ENCODE measurements around the gene SLC7A9.

SLC7A9 gene

GRCh38 chr19:32813862-32814425 lies 55.6 kb downstream of the SLC7A9 start:
- no peak for DNase-seq (ENCODE audit: low read depth)
- no peak for TF ChIP-seq CTCF (conservative IDR thresholded peaks at IDR 0.05; ENCODE audit: low read depth, low read length)
- no peak overlapping the region for H3K4me3 ChIP-seq (ENCODE audit: low read depth, low read length)

DNA sequence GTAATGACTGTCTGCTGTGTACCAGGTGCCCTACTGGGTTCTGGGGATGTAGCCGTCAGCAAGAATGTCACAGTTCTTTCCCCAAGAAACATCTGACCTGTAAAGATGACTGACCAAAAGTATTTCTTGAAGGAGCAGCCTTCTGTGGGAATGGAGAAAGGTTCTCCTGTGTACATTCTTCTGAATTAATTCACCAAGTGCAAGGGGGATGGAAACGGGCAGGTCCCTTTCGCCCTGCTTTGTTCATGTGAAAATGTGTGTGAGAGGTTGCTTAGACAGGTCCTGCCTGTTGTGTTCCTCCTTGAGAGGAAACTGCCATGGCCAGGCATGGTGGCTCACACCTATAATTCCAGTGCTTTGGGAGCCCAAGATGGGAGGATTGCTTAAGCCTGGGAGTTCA lies 57.0 kb downstream of the SLC7A9 start:
- H3K4me3 ChIP-seq (ENCODE audit: low read depth, low read length), result no peak overlapping the region

GRCh38 chr19:32812036-32812435 lies 57.5 kb downstream of the SLC7A9 start:
- no peak overlapping the region for H3K4me3 ChIP-seq (ENCODE audit: low read depth, low read length)
- no peak for TF ChIP-seq CTCF (conservative IDR thresholded peaks at IDR 0.05; ENCODE audit: low read depth, low read length)
- no peak for DNase-seq (ENCODE audit: low read depth)

More for the DNA sequence above, 57.0 kb downstream of the SLC7A9 start:
- DNase-seq (ENCODE audit: low read depth), result no peak
- no peak for TF ChIP-seq CTCF (conservative IDR thresholded peaks at IDR 0.05; ENCODE audit: low read depth, low read length)

- no peak for DNase-seq (ENCODE audit: low read depth)
- no peak overlapping the region for H3K4me3 ChIP-seq (ENCODE audit: low read depth, low read length)
- no peak for TF ChIP-seq CTCF (conservative IDR thresholded peaks at IDR 0.05; ENCODE audit: low read depth, low read length)
These were observed 58.4 kb downstream of the SLC7A9 start for GRCh38 chr19:32811151-32811550.

DNA sequence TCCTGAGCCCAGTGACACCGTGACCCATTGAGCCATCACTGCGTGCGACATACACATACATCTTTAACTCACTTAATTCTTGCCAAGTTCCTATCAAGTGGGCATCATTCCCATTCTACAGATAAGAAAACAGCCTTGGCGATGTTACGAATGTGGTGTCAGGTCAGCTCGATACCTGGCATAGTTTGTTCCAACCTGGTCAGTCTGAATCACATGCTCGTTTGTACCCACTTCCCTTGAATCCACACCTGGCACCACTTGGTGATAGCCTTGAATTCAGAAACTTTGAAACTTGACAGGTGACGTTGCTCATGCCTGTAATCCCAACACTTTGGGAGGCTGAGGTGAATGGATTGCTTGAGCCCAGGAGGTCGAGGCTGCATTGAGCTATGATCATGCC lies 59.1 kb downstream of the SLC7A9 start:
- DNase-seq (ENCODE audit: low read depth), result no peak
- no peak overlapping the region for H3K4me3 ChIP-seq (ENCODE audit: low read depth, low read length)
- no peak for TF ChIP-seq CTCF (conservative IDR thresholded peaks at IDR 0.05; ENCODE audit: low read depth, low read length)

GRCh38 chr19:32809754-32810153 lies 59.8 kb downstream of the SLC7A9 start:
- TF ChIP-seq CTCF (conservative IDR thresholded peaks at IDR 0.05; ENCODE audit: low read depth, low read length), result no peak
- DNase-seq (ENCODE audit: low read depth), result peak; percentile 16
- no peak overlapping the region for H3K4me3 ChIP-seq (ENCODE audit: low read depth, low read length)

DNA sequence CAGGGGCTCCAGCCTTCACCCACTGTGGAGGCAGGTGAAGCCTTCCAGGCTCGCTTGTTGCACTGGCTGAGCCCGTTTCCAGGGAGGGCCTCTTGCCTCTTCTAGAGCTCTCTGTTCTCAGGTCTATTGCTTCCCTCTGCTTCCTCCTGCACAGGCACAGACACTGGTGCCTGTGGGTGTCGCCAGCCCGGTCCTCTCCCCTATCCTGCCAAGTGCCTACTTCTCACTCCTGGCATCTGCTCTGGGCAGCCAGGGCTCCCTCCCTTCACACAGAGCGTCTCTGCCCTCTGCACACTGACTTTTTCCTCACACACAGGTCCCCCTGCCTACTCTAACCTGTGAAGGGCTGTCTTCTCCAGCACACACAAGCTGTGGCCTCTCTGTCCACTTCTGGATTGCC lies 60.3 kb downstream of the SLC7A9 start:
- H3K4me3 ChIP-seq (ENCODE audit: low read depth, low read length), result no peak overlapping the region
- no peak for TF ChIP-seq CTCF (conservative IDR thresholded peaks at IDR 0.05; ENCODE audit: low read depth, low read length)
- no peak for DNase-seq (ENCODE audit: low read depth)
